GM19099 (cell line): Measurements from ENCODE around the gene C1orf74.

Experiments used
- POLR2A ChIP-seq: IDR thresholded peaks from 3 replicates; pipeline ENCODE4 v1.6.1; 2011; ENCODE audit warnings: low read depth; ENCODE audit not compliant: insufficient read length; ENCODE audit errors: extremely low read depth

The C1orf74 gene

GRCh38 chr1:209768354-209768774 lies 16.0 kb downstream of the C1orf74 start:
- peak; percentile 70 for TF ChIP-seq POLR2A

DNA sequence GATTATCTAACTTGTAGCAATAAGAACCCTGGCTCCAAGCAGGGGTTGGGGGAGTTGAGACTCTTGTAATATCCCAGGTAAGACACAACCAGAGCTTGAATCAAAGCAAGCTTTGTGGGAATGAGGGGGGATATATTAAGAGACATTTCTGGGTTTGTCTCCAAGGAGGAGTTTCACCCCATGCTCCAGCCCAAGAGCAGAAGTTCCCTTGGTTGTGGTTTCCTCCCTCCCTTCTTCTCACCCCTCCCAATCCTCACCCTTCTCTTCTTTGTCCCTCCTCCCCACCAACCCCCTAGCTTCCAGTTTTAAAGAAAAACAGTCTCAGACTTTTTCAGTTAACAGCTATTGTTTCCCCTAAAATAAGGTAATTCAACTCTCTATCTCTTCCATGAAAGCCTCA lies 16.7 kb downstream of the C1orf74 start:
- no peak for TF ChIP-seq POLR2A

DNA sequence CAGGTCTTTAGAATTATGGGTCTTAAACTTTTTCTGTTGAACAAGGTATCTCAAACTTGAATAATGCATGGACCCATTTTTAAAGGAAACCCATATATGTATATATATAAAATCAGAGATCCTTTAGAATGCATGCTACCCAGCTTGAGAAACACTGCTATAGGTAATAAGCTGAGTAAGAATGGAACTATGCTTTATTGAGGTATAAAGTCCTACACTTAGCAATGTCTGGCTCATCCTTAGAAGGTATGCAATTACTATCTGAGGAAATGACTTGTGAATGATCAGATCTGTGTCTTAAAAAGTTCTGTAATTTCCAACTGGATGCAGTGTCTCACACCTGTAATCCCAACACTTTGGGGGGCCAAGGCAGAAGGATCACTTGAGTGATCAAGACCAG lies 17.3 kb downstream of the C1orf74 start:
- TF ChIP-seq POLR2A: no peak

DNA sequence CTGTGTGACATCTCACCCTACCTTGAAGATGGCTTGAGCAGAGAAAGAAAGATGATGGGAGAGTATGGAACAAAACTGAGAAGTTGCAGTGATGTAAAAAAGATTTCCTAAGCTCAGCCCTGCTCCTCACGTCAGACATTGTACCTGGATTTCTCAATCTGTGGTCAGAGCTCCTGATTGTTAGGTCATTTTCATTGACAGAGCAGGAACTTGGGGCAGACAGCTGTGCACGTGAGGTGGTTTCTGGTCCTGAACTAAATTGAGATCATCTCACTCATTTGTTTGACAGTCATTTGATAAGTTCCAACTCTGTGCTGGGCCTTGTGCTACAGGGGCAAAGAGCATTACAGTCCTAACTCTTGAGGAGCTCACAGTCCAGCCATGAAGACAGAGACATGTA lies 18.3 kb downstream of the C1orf74 start:
- no peak for TF ChIP-seq POLR2A

DNA sequence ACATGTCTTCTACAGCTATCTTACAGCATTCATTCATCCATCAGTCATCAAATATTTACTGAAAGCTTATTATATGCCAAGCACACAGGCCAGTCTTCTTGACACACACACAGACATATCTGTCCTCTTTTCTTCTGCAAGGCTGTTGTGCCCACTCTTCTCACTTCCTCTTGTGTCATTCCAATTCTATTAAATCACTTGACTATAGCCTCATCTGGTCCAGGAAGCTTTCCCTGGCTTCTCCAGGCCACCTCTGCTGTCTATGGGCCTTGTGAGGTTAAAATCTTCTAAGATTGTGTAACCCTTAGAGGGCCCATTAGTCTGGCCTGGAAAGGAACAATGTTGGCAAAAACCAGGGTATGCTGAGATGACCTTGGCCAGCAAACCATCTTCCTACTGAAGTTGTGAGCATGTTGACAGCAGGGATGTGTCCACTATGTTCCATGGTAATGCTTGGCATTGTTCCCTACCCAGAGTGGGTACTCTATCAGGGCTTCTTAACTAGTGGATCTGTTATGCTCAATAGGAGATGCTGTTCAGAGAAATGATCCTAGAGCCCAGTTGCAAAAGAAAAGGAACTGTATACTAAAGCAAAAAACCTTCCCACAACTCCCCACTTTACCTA lies 23.2 kb downstream of the C1orf74 start:
- TF ChIP-seq POLR2A: no peak

GRCh38 chr1:209759829-209760359 lies 24.5 kb downstream of the C1orf74 start:
- TF ChIP-seq POLR2A: no peak

DNA sequence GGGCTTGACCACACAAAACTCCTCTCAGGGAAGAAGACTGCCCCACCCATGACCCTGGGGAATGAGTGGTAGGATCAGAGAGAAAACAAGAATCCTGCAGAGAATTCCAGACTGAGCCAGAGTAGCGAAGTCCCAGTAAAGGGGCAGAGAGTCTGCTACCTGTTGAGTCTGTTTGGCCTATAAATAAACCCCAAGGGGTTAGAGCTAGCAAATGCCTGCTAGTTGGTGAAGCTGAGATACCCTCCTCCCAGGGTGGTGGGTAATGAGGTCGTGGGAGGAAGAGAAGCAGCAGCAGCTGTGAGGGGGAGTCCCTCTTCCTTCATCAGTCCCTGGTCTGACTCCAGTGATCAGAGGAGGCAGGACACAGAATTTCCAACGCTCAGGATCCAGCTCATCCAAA lies 26.0 kb downstream of the C1orf74 start:
- TF ChIP-seq POLR2A: no peak

GRCh38 chr1:209756615-209757445 lies 27.5 kb downstream of the C1orf74 start:
- TF ChIP-seq POLR2A: peak; percentile 58

DNA sequence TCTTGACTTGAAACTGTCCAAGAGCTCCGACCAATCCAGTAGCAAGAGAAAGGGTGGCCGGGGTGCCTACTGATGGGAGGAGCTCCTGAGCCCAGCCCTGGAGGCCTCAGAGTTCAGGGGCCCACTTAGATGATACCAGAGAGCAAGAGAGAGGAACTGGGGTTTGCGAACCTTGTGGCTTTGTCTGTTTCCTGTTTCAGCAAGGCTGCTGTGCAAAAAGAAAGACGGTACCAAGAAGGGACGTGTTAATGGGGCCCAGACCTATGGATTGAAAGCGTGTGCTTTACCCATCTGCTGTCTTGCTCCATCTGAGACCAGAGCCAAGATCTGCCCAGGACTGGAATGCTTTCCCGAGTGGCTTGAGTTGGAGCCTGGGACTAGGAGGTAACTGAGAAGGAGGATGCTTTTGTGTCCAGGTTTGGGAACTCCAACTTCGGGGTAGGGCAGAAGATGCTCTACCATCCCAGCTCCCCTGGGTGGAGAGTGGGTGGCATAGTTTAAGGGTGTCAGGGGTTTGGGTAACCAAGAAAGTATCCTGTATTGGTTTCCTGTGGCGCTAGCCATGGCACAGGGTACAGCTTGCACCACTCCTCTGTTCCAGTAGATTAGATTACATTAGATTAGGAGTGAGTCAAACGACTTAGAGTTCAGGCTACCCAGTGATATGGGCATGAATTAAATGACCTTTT lies 28.3 kb downstream of the C1orf74 start, which contains the start of gene TRAF3IP3:
TSS of gene TRAF3IP3 (plus strand) at position 128 of the 689 bp plus-strand sequence. CDS start 3,987 bp downstream, outside the sequence.
- TF ChIP-seq POLR2A: peak; percentile 85

DNA sequence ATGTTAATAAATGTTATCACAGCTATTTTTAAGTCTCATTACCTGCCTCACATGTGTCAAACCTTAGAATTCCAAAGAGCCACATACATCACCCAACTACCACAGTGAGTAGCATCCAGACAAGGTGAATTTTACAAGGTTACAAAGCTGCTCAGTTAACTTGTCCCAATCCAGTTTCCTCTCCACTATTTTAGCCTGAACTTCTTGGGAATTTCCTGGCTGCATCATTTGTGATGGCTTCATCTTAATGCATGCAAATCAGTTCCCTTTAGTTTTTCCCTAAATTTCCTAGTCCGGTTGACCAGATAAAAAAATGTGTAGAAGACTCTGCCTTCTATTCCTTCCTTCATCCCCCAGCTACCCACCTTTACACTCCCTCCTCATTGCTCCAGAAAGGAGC lies 29.1 kb downstream of the C1orf74 start:
- TF ChIP-seq POLR2A: no peak

- no peak for TF ChIP-seq POLR2A
These were observed 31.5 kb downstream of the C1orf74 start for GRCh38 chr1:209752890-209753289.

DNA sequence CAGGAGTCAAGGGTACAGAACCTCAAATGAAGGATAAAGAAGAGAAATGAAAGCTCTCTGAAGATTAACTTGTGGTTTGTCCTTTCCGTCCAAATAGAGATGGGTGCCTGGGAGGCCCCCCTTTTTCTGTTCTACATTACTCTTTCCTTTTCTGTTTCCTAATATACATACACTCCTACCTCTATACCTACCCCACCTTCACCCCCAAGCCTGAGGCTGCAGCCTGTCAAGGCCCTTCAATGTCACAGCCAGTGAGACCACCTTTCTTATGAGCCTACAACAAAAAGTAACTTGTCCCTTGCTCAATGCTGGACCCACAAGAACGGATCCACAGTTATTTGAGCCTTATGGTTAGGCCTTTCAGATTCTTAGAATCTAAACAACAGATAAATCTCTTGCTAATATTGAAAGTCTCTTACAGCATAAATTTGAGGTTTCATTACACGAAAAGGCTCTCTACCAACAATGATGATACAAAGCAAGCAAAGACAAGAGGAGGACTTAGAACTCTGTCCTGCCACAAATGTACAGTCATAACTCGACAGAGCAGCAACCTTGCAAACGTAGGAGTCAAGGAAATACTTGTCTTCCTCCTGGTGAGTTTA lies 32.6 kb downstream of the C1orf74 start:
- TF ChIP-seq POLR2A: peak; percentile 20

GRCh38 chr1:209749670-209750323 lies 34.6 kb downstream of the C1orf74 start:
- TF ChIP-seq POLR2A: no peak

- no peak for TF ChIP-seq POLR2A
These were observed 35.2 kb downstream of the C1orf74 start for GRCh38 chr1:209749205-209749604.
